Activated T-cell treated with anti-CD3 and anti-CD28 coated beads for 48 hours (primary cell): ENCODE results near the gene BACH1.

Source experiments
- DNase-seq: peaks from one replicate; pipeline ENCODE4 v3.0.0-alpha.2; 2020; ENCODE audit warnings: low read depth

BACH1 gene

DNA sequence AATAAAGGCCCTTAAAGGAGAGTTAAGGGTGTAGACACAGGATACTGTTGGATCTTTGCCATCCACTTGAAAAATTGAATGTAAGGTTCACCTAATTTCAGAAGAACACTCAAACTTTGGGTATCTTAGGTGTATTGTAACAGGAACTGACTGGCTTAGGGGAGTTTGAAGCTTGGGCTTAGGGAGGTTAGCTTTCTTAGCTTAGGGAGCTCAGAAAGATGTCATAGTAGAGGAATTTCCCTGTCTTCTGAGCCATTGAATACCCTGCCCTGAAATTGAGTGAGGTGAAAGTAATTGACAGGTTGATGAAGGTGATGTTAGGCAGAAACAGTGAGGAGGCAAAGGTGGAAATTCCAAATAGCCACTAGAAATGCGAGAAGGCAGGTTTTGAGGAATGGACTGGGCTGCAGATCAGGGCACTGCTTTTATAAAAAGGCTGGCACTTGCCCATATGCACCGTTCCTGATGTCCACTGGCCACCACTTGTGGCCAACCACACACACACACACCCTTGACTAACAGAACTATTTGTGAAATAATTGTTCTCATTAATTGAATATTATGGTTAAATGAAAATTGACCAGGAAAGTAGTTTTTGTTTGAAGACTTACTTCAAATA lies 16.5 kb downstream of the BACH1 start:
- no peak for DNase-seq

DNA sequence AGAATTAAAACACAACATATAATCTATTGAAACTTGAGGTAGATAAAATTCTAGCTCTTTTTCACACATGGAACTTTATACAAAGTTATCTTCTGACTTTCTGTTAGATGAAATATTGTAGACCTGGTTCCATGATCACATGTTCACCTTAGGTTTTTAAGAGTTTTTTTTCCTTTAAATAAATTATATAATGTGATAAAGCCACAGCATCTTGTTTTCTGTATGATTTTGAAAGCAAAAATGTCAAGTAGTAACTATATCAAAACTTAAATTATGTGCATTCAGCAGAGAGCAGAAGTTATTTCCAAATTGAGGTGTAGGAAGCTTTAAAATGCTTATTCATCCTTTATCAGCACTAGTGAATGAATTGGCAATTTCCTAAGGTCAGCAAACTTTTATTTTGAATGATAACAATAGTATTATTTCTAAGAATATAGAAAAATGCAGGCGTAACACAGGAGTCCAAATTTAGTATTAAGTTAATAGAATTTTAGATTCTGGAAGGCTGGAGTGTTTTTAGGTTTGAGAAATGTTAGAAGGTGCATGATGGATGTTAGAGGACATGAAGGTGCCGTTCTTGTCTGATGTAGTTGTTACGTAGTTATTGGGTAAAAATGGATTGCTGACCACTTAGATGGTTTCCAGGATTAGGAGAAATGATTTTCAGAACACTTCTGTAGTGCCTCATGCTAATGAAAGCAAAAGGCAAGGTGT lies 17.5 kb downstream of the BACH1 start:
- DNase-seq = no peak

- no peak for DNase-seq
Measured at GRCh38 chr21:29316806-29317205, 18.1 kb downstream of the BACH1 start.

GRCh38 chr21:29318354-29318753 lies 19.6 kb downstream of the BACH1 start:
- no peak for DNase-seq

- DNase-seq = no peak
Measured at GRCh38 chr21:29320031-29320430, 21.3 kb downstream of the BACH1 start.

- DNase-seq = no peak
Measured at GRCh38 chr21:29321217-29321616, 22.5 kb downstream of the BACH1 start.

DNA sequence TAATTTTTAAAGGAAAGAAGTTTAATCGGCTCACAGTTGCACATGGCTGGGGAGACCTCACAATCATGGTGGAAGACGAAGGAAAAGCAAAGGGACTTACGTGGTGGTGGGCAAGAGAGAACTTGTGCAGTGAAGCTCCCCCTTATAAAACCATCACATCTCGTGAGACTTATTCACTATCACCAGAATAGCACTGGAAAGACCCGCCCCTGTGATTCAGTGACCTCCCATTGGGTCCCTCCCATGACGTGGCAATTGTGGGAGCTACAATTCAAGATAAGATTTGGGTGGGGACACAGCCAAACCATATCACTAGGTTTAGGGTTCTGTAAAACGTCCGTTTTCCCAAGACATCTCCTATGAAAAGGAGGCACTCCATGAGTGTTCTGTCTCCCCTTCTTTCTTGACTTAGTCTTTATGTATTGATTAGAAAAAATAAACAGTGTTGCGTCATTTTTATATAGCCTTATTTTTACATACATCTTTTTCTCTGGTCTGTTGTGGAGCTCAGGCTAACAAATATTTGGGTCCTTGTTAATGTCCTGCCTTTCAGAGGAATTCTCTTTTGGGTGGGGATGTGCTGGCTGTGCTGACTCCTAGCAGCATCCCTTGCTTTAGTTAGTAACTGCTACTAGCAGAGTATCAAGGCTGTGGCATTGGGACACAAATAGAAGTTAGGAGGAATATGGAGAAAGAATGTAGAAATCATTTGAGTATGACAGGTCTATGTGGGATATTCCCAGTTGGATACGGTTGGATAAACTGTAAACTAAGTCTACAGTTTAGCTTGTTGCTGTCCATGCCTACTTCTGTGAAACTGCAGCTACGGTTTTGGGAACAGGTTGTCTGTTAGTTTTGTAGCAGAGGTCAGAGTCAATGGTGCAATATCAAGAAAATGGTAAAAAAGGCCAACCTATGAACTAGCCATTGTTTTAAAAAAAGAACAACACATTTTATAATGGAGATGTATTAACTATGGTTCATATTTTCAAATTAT lies 23.5 kb downstream of the BACH1 start:
- DNase-seq = no peak

- DNase-seq = no peak
Measured at GRCh38 chr21:29323189-29323588, 24.5 kb downstream of the BACH1 start.

- no peak for DNase-seq
Measured at GRCh38 chr21:29326914-29327554, 28.3 kb downstream of the BACH1 start.

GRCh38 chr21:29329406-29329805 lies 30.7 kb downstream of the BACH1 start:
- no peak for DNase-seq

DNA sequence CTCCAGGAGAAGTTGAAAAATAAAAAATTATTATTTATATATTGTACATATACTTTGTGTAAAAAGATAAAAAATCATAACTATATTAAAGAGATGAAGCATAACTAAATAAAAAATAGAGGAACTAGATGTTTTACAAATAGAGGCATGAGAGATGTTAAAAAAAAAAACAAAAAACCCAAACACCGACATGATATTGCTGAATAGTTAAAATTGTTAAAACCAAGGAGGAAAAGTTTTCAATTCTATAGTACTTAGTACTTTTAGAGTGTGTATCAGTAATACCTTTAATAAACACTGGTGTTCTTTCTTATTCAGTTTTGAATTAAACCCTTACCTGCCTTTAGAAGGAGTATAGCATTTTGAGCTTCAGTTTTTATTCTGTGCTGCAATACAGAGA lies 32.1 kb downstream of the BACH1 start:
- no peak for DNase-seq

DNA sequence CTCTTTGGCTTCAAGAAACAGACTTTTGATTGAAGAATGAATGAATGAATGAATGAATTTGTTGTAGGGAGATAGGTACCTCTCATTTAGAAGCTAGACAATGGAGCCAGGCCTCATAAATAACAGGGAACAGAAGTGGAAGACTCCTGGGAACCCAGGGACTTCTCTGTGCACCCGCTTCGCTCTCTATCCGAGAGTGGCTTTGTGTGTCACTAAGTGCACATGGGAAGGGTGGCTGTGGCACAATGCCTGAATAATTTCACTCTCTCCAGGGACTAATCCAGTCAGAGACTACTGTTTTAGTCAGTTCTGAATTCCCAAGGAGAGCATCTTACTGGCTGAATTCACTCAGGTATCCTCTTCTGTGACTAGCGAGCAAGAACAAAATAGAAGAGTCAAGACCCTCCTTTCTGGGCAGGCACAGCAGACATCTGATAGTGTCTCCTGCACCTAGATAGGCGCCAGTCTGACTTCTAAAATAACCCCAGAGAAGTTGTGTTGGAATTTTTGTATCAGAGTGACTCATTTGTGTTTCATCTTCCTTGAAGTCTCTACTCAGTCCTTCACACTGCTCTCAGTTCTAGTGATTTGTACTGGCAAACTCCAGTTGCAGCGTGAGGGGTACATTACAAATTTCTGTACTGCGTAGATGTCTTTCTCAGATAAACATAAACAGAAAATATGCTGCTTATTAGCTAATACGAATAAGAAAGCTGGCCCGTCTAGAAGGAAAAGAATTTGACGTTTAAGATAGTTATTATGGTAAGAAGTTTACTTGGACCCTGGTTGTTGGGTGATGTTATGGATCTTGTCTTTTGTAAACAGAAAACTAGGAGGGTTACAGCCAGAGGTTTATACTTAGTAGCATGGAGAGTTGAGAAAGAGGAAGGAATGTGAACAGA lies 34.0 kb downstream of the BACH1 start:
- no peak for DNase-seq

DNA sequence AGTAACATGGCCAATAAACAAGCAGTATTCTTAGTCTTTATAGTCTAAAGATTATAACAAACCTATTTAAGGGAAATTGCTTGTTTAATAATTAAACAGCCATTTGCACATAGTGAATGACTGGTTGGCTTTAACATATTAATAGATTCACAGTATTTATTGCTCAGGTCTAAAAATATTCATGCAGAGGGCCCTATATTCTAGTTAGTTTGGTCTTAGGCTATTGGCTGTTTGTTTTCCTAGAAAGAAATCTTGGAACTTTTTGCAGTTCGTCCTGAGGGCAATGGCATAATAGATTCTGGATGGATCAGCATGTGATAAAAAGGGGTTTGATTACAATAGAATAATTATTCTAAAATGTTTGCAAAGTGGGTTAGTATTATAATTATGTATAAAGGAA lies 34.7 kb downstream of the BACH1 start:
- no peak for DNase-seq

- DNase-seq = no peak
Measured at GRCh38 chr21:29334717-29335428, 36.2 kb downstream of the BACH1 start.

DNA sequence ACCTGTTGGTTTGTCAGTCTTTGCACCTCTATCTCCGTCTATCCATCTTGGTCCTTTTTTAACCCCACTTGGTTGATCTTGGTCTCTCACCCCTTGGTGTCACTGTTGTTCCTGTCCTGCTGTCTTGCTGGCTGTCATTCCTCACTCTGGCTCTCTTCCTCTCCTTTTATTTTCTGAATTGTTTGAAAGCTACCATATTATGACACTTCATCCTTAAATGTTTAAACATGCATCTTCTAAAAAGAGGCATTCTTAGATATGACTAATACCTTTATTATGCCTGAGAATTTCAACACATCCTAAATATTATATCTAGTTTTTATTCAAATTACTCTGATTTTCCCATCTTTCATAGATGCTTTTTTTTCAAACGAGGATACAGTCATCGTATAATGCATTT lies 37.0 kb downstream of the BACH1 start:
- no peak for DNase-seq

DNA sequence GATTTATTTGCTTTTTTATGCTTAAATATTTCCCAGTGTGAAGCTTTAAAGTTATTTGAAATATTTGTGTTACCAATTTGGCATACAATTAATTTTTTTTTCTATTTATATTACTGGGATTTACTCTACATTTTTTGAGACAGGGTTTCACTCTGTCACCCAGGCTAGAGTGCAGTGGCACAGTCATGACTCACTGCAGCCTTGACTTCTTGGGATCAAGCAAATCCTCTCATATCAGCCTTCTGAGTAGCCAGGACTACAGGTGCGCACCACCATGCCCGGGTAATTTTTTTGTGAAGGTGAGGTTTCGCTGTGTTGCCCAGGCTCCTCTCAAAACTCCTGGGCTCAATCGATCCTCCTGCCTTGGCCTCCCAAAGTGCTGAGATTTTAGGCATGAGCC lies 39.5 kb downstream of the BACH1 start:
- no peak for DNase-seq

GRCh38 chr21:29340228-29340627 lies 41.5 kb downstream of the BACH1 start:
- DNase-seq = no peak

DNA sequence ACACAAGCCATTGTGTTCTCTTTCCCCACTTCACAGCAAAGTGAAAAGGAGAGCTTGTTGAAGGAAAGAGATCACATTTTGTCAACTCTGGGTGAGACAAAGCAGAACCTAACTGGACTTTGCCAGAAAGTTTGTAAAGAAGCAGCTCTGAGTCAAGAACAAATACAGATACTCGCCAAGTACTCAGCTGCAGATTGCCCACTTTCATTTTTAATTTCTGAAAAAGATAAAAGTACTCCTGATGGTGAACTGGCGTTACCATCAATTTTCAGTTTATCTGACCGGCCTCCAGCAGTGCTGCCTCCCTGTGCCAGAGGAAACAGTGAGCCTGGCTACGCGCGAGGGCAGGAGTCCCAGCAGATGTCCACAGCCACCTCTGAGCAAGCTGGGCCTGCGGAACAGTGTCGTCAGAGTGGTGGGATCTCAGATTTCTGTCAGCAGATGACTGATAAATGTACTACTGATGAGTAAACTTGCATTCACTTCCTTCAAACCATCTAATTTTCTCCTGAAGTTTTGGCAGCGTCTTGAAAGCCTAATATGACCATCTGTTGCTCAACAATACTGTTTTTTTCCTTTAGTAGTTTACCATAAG lies 43.7 kb downstream of the BACH1 start:
- peak; percentile 68 for DNase-seq

GRCh38 chr21:29343519-29343918 lies 44.8 kb downstream of the BACH1 start:
- DNase-seq = no peak

GRCh38 chr21:29346281-29346680 lies 47.6 kb downstream of the BACH1 start:
- no peak for DNase-seq
